HG03097 (cell line): ENCODE measurements around the gene PHACTR1.

Experiments
- ATAC-seq: cut with Tn5 transposase; IDR thresholded peaks from one replicate; pipeline ENCODE4 v1.9.1; 2021; ENCODE audit not compliant: unreplicated experiment, low FRiP score

PHACTR1 gene

GRCh38 chr6:13290335-13290734 lies 573.8 kb downstream of the PHACTR1 start:
- ATAC-seq, result no peak

GRCh38 chr6:13292774-13293173 lies 576.2 kb downstream of the PHACTR1 start:
- no peak for ATAC-seq

- ATAC-seq, result no peak
These were observed 578.0 kb downstream of the PHACTR1 start for GRCh38 chr6:13294499-13295069.

- no peak for ATAC-seq
These were observed 579.0 kb downstream of the PHACTR1 start for GRCh38 chr6:13295576-13295975.

- no peak for ATAC-seq
These were observed 580.0 kb downstream of the PHACTR1 start for GRCh38 chr6:13296536-13296997.

GRCh38 chr6:13297391-13297790 lies 580.8 kb downstream of the PHACTR1 start:
- ATAC-seq, result no peak

GRCh38 chr6:13298446-13298845 lies 581.9 kb downstream of the PHACTR1 start:
- ATAC-seq, result no peak

- no peak for ATAC-seq
These were observed 582.8 kb downstream of the PHACTR1 start for GRCh38 chr6:13299403-13299821.

GRCh38 chr6:13299918-13300317 lies 583.4 kb downstream of the PHACTR1 start:
- ATAC-seq, result no peak

GRCh38 chr6:13300643-13301590 lies 584.4 kb downstream of the PHACTR1 start:
- ATAC-seq, result no peak

- no peak for ATAC-seq
These were observed 585.7 kb downstream of the PHACTR1 start for GRCh38 chr6:13302291-13302690.

- peak; percentile 61 for ATAC-seq
These were observed 586.4 kb downstream of the PHACTR1 start for GRCh38 chr6:13302751-13303667.

GRCh38 chr6:13303668-13304017 lies 587.1 kb downstream of the PHACTR1 start:
- peak; percentile 28 for ATAC-seq

- ATAC-seq, result no peak
These were observed 587.5 kb downstream of the PHACTR1 start for GRCh38 chr6:13304101-13304500.

GRCh38 chr6:13304580-13305260 lies 588.2 kb downstream of the PHACTR1 start:
- ATAC-seq, result no peak

- ATAC-seq, result no peak
These were observed 588.7 kb downstream of the PHACTR1 start for GRCh38 chr6:13305288-13305687.

- no peak for ATAC-seq
These were observed 589.2 kb downstream of the PHACTR1 start for GRCh38 chr6:13305791-13306190.

GRCh38 chr6:13307508-13307995 lies 591.0 kb downstream of the PHACTR1 start:
- no peak for ATAC-seq

GRCh38 chr6:13308332-13308731 lies 591.8 kb downstream of the PHACTR1 start:
- no peak for ATAC-seq

- ATAC-seq, result no peak
These were observed 594.6 kb downstream of the PHACTR1 start for GRCh38 chr6:13311155-13311554.
